Measurements from ENCODE around the gene LILRA6. TPM values are rescaled to one million over a fixed set of nuclear protein-coding genes. Genes with fewer than 3 reads are reported as not detected.
"Not testable (repeated sequence)": the region's sequence is repeated elsewhere in the genome, so short reads cannot be mapped to it uniquely, and the experiment has no call there.

LILRA6 gene
- total RNA-seq, 1 donor from 2014 or later = not detected

GRCh38 chr19:54231077-54231931, 11.3 kb downstream of the LILRA6 start:
- DNase-seq (ENCODE audit: low read depth) = peak; percentile 44

DNA sequence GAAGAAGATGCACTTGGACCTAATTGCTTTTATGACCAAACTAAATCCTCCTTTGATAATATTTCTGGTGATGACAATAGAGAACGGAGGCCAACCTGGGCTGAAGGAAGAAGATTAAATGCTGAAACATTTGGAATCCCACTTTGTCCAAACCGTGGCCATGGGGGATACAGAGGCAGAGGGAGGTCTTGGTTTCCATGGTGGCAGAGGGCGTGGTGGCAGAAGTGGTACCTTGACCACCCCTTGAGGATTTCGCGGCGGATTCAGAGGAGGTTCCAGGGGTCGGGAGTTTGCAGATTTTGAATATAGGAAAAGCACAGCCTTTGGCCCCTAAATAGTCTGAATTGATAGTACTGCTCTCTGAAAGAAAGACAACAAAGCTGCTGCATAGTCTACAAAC, 12.6 kb downstream of the LILRA6 start:
- DNase-seq (ENCODE audit: low read depth) = no peak

DNA sequence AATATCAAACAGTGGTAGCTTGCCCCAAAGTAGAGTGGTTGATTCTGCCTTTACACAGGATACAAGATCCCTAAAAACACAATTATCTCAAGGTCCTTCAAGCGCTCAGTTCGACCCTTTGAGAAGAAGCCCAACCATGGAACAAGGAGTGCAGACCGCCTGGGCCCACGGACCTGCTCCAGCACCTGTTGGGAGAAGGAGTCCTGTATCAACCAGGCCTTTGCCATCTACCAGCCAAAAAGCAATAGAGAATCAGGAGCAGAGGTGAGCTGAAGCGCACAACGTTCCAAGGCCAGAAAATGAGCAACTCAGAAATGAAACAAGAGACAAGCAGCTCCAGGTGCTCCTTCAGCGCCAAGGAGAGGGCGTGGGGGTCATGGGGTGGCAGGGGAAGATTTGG, 13.4 kb downstream of the LILRA6 start:
- DNase-seq (ENCODE audit: low read depth) = no peak

GRCh38 chr19:54224619-54225018, 18.0 kb downstream of the LILRA6 start:
- not testable (repeated sequence) for DNase-seq (ENCODE audit: low read depth)

DNA sequence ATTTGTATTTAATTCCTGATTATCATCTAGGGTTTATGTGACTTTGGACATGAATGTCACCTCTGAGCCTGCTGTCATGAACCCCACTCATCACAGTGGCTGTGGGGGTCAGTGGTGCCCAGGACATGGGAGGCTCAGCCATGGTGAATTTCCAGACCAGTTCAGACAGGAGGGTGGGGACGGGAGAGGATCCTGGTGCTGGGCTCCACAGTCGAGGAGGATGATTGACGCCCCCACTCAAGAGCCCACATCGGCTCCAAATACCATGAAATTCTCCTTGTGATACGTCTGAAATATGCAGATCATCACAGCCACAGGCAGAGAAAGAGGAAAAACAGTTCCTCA, 18.7 kb downstream of the LILRA6 start:
- DNase-seq (ENCODE audit: low read depth) = not testable (repeated sequence)

DNA sequence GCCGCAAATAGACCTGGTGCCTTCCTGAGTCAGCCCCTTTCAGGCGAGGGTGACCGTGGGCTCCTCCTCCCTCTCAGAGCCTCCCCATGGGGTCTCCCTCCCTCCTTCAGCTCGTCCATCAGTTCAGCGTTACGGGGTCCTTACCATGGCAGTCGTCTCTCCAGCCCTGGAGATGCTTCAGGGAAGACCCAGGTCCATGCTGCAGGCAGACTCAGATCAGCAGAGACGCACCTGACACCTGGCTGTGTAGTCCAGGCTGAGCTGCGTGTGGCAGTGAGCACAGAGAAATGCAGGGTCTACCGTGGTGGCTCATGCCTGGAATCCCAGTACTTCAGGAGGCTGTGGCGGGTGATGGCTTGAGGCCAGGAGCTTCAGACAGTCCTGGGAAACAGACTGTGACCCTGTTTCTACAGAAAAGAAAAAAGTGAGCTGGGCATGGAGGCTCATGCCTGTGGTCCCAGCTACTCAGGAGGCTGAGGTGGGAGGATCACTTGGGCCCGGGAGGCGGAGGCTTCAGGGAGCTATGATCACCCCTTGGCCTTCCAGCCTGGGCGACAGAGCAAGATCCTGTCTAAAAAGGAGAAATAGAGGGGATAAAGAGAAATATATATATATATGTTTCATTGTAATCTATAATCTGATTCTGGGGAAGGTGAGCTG, 19.2 kb downstream of the LILRA6 start:
- DNase-seq (ENCODE audit: low read depth) = not testable (repeated sequence)

GRCh38 chr19:54222474-54223276, 19.9 kb downstream of the LILRA6 start, which contains the start of gene LILRB3:
LILRB3 (minus strand) TSS chr19:54223007; CDS start chr19:54222976, 31 bp downstream.
- not testable (repeated sequence) for DNase-seq (ENCODE audit: low read depth)

- DNase-seq (ENCODE audit: low read depth) = not testable (repeated sequence)
Measured at GRCh38 chr19:54221947-54222346, 20.6 kb downstream of the LILRA6 start.

DNA sequence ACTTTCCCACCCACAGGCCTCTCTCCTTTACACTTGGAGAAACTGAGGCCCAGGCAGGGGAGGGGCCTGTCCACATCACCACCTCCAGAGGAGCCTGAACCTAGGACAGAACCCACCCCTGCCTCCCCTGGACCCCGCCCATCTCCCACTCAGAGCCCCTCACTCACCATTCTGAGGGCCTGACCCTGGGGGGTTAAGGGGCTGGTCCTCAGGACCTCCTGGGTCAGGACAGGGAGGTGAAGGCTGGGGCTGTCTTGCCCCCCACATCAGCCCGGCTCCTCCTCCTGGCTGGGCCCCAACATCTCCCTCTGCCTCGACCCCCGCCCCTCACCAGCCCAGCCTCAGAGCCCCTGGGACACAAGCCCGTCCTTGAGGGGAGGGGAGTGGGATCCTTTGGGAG, 22.9 kb downstream of the LILRA6 start:
- DNase-seq (ENCODE audit: low read depth) = not testable (repeated sequence)

- DNase-seq (ENCODE audit: low read depth) = no peak
Measured at GRCh38 chr19:54218960-54219661, 23.5 kb downstream of the LILRA6 start.

- no peak for DNase-seq (ENCODE audit: low read depth)
Measured at GRCh38 chr19:54218259-54218658, 24.3 kb downstream of the LILRA6 start.

DNA sequence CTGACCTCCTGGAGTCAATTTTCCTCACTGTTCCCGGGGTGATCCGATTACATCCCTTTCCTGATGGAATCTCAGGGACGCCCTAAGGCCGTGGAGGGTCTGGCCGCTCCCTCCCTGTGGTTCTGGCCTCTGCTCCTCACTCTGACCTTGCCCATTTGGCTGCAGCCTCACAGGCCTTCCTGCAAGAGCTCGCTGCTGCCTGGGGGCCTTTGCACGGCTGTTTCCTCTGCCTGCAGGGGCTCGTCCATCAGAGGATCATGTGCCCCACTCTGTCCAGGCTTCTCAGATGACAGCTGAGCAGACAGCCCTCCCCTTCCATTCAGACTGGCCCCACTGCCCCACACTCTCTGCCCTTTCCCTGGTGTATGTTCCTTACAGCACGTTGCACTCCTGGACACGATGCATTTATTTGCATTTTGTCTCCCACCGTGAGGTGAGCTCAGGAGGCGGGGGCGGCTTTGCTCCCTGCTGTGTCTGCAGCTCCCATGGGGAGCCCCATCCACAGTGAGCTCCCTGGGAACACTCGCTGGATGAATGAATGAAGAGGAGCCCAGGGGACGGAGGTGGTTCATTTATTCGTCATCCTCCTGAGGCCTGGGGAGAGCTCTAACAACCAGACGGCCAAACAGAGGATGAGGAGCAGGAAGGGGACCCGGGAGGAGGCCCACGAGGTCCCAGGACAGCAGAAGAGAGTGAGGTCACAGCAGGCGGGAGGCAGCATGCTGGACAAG, 24.9 kb downstream of the LILRA6 start:
- DNase-seq (ENCODE audit: low read depth) = not testable (repeated sequence)

GRCh38 chr19:54216869-54217268, 25.7 kb downstream of the LILRA6 start:
- DNase-seq (ENCODE audit: low read depth) = no peak

GRCh38 chr19:54214734-54215133, 27.9 kb downstream of the LILRA6 start:
- DNase-seq (ENCODE audit: low read depth) = not testable (repeated sequence)

DNA sequence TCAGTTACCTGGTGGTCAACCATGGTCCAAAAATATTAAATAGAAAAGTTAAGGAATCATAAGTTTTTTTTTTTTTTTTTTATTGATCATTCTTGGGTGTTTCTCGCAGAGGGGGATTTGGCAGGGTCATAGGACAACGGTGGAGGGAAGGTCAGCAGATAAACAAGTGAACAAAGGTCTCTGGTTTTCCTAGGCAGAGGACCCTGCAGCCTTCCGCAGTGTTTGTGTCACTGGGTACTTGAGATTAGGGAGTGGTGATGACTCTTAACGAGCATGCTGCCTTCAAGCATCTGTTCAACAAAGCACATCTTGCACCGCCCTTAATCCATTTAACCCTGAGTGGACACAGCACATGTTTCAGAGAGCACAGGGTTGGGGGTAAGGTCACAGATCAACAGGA, 28.4 kb downstream of the LILRA6 start:
- not testable (repeated sequence) for DNase-seq (ENCODE audit: low read depth)

- DNase-seq (ENCODE audit: low read depth) = no peak
Measured at GRCh38 chr19:54211235-54211634, 31.4 kb downstream of the LILRA6 start.

DNA sequence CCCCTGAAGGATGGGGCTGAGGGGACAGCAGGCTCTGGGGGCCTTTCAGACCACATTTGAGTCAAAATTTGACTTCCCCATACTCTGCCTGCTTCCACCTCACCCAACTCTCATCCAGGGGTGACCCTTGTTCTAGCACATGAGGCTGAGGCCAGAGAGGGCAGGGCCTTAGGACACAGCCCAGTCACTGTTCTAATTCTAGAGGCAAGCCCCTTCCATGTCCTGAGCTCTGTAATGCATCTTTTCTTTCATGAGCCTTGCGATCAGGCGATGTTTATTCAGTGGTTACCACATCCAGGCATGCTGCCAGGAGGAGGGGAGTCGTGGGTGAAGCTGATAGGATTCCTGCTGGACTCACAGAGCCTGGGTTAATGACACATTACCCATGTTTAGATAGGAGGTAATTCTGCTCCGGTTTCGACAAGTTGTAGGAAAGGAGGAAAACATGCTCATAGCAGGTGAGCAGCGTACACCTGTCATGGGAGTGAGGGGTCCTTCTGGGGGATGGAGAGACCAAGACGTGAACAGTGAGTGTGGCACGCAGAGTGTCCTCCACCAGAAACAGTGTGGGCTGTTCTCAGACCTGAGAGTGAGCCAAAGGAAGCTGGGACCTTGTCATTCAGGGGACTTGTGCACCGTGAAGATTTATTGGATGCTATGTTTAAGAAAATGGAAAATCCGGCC, 32.6 kb downstream of the LILRA6 start:
- peak; percentile 99 for DNase-seq (ENCODE audit: low read depth)

DNA sequence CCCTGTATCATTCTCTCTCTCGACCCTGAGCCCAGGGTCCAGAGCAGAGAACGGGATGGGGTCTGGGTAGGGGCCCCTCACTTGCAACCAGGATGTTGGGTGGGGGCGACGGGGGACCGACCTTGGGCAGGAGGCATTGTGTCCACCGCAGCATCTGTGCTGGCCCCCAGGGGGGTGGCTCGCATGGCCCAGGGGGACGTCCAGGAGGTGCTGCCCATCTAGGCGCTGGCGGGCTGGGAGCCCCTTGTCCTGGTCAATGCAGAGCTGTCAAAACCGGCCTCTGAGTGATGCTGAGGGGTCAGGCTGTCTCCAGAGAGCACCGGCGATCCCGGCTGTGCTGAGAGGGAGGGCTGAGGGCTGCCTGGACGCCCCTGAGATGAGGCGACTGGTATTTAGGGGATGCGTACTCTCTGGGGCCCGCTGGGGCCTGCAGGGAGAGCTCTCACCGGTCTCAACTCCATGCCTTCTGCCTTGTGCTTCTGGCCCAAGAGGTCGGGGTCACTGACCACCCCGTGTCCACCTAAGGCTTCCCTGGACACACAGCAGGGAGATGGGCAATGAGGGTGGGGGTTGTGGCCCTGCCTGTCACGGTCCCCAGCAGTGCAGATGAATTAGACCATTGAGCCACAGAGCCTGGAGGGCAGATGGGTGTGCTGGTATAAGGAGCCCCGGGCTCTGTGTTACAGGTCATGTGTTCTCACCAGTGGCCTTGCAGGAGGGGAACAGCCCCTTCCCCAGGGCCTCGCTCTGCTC, 33.4 kb downstream of the LILRA6 start:
- no peak for DNase-seq (ENCODE audit: low read depth)

- DNase-seq (ENCODE audit: low read depth) = no peak
Measured at GRCh38 chr19:54208784-54209057, 33.9 kb downstream of the LILRA6 start.

Data from renal cortical epithelial cell (primary cell).